ENCODE data around the gene FREM1. TPM values are rescaled to one million over a fixed set of nuclear protein-coding genes. Genes with fewer than 3 reads are reported as not detected.

The FREM1 gene
- total and polyA plus RNA-seq, 2 of the 4 experiments (the other 2 are of a cell fraction): under 0.01 TPM; not detected in 1

- H3K4me2 ChIP-seq (ENCODE audit: low read depth, low read length): no peak overlapping the region
- H3K23ac ChIP-seq (ENCODE audit: low read depth, low read length): no peak overlapping the region
- ChIA-PET CTCF (no interaction called here), POLR2A (ENCODE audit: unreplicated experiment) (no interaction called here)
- intact Hi-C loops (cut with micrococcal nuclease): no loop called here
- no peak overlapping the region for H4K5ac ChIP-seq (ENCODE audit: low read depth, low read length)
- H2AFZ ChIP-seq (replicated peaks; ENCODE audit: low read length, poor library complexity): no peak overlapping the region
- H2AK5ac ChIP-seq (ENCODE audit: low read depth, low read length): no peak overlapping the region
- DNase-seq: no peak
- no peak overlapping the region for H3K9ac ChIP-seq (ENCODE audit: low read depth, low read length)
- no peaks in the 10 kb centered on the region for H4K20me1 ChIP-seq (ENCODE audit: insufficient read depth, low read length)
- no peak overlapping the region for H2BK20ac ChIP-seq (ENCODE audit: low read depth, low read length)
- no peak for TF ChIP-seq USF2 (IDR thresholded peaks at IDR 0.05; ENCODE audit: low read depth, low read length)
- TF ChIP-seq BHLHE40 (IDR thresholded peaks at IDR 0.05; ENCODE audit: low read depth, low read length): no peak
- TF ChIP-seq CTCF (conservative IDR thresholded peaks at IDR 0.05; ENCODE audit: low read depth, low read length): no peak
- TF ChIP-seq SMC3 (IDR thresholded peaks at IDR 0.05; ENCODE audit: low read depth, low read length): no peak
- no peak for TF ChIP-seq MXI1 (IDR thresholded peaks at IDR 0.05; ENCODE audit: borderline replicate concordance, low read depth, low read length)
- TF ChIP-seq MAFK (IDR thresholded peaks at IDR 0.05; ENCODE audit: low read depth, low read length): no peak
- no peak for TF ChIP-seq FOS (IDR thresholded peaks at IDR 0.05; ENCODE audit: low read depth, low read length)
- no peak for TF ChIP-seq MAZ (IDR thresholded peaks at IDR 0.05; ENCODE audit: borderline replicate concordance, low read depth, low read length)
- TF ChIP-seq NFE2L2 (IDR thresholded peaks at IDR 0.05; ENCODE audit: low read depth, low read length): no peak
- no peak for TF ChIP-seq CHD1 (IDR thresholded peaks at IDR 0.05; ENCODE audit: low read depth, low read length)
- TF ChIP-seq RFX5 (IDR thresholded peaks at IDR 0.05; ENCODE audit: low read depth, low read length): no peak
- no peak for TF ChIP-seq POLR2A (IDR thresholded peaks at IDR 0.05; ENCODE audit: low read depth, low read length)
- TF ChIP-seq ELK1 (IDR thresholded peaks at IDR 0.05; ENCODE audit: borderline replicate concordance, low read depth, low read length): no peak
- no peak for TF ChIP-seq CEBPB (IDR thresholded peaks at IDR 0.05; ENCODE audit: low read depth, low read length)
- TF ChIP-seq RCOR1 (IDR thresholded peaks at IDR 0.05; ENCODE audit: insufficient replicate concordance, low read length): no peak
- no peak for TF ChIP-seq RAD21 (IDR thresholded peaks at IDR 0.05; ENCODE audit: low read length)
- 17% methylated on average over 1 of the region's 6 CpGs; no CpG with 5 or more reads in 1 of the 2 experiments for WGBS, 2 experiments (ENCODE audit: extremely low coverage in 2 of 2, insufficient read length in 1 of 2)
- dilution Hi-C loops (cut with HindIII; ENCODE audit: low sequenced_read_pairs, unreplicated experiment): no loop called here
- H2AK9ac ChIP-seq (replicated peaks; ENCODE audit: low read depth, low read length, poor library complexity): no peak overlapping the region
- H3K4ac ChIP-seq (ENCODE audit: low read depth, low read length): no peak overlapping the region
- H4K91ac ChIP-seq (ENCODE audit: insufficient read depth, low read depth, low read length): no peak overlapping the region
- no peaks in the 10 kb centered on the region for H3K27me3 ChIP-seq (ENCODE audit: control insufficient read depth, insufficient read depth, low read length)
- no peaks in the 10 kb centered on the region for H3K36me3 ChIP-seq (ENCODE audit: control insufficient read depth, insufficient read depth, low read length)
- H3K27ac ChIP-seq (ENCODE audit: insufficient read depth, low read length): no peak overlapping the region
- no peak overlapping the region for H3K18ac ChIP-seq (ENCODE audit: low read depth, low read length)
- H2BK15ac ChIP-seq (ENCODE audit: low read depth, low read length): no peak overlapping the region
- no peak overlapping the region for H3K4me3 ChIP-seq (ENCODE audit: insufficient read depth, low read depth, low read length)
- H3K79me1 ChIP-seq (ENCODE audit: low read depth in 1 of 2, low read length in 2 of 2): no peaks in the 10 kb centered on the region
- no peaks in the 10 kb centered on the region for H3K9me3 ChIP-seq (ENCODE audit: control insufficient read depth, insufficient read depth, low read length)
- H3K56ac ChIP-seq (ENCODE audit: extremely low read depth, insufficient read depth, low read length): no peak overlapping the region
- H3K9me1 ChIP-seq (ENCODE audit: insufficient read depth, low read length): no peaks in the 10 kb centered on the region
- no peak overlapping the region for H4K8ac ChIP-seq (ENCODE audit: low read depth in 2 of 2, low read length in 2 of 2)
- ATAC-seq (ENCODE audit: low read depth): no peak
- no peak overlapping the region for H2BK5ac ChIP-seq (ENCODE audit: low read depth, low read length, poor library complexity, severe bottlenecking)
- BruUV-seq (replicated peaks): no TSS peak
- H3K14ac ChIP-seq (replicated peaks; ENCODE audit: low read depth, low read length): no peak overlapping the region
- in situ Hi-C loops (cut with MboI; ENCODE audit: low sequenced_read_pairs): no loop called here
- H3K4me1 ChIP-seq (ENCODE audit: control insufficient read depth, insufficient read depth, low read length): no peaks in the 10 kb centered on the region
- no peak overlapping the region for H2BK120ac ChIP-seq (ENCODE audit: low read depth, low read length)
These were observed 103.2 kb downstream of the FREM1 start for GRCh38 chr9:14806941-14807520.

All from IMR-90 (cell line).